ENCODE results near the gene MYRIP.

GRCh38 chr3:40046149-40046548, 236.7 kb downstream of the MYRIP start:
- TF ChIP-seq POLR2A (IDR thresholded peaks at IDR 0.05; ENCODE audit: low read depth, low read length) = no peak
- TF ChIP-seq POLR2AphosphoS5 (IDR thresholded peaks at IDR 0.05; ENCODE audit: low read depth, low read length) = no peak
- TF ChIP-seq TAF1 (IDR thresholded peaks at IDR 0.05; ENCODE audit: borderline replicate concordance, low read depth, low read length) = no peak

Measured in GM12892 (cell line).